Astrocyte (in vitro differentiated cells and primary cell): ENCODE data around the gene MAP7.

Experiments
- CTCF ChIP-seq: IDR thresholded peaks from 2 replicates; pipeline ENCODE4 v1.5.1; 2011; ENCODE audit warnings: low read depth, mild to moderate bottlenecking, inconsistent platforms, low read length, moderate library complexity; ENCODE audit not compliant: insufficient read depth
- EZH2 ChIP-seq: IDR thresholded peaks from 2 replicates; pipeline ENCODE4 v1.6.1; 2012; ENCODE audit warnings: mild to moderate bottlenecking, low read length, inconsistent platforms; ENCODE audit not compliant: insufficient read depth

GRCh38 chr6:136587527-136587926 lies 37.3 kb upstream of the MAP7 start:
- TF ChIP-seq CTCF (no peak), EZH2 (no peak)
